Uterus (tissue), 2 donors: Measurements from ENCODE around the gene PCSK4.

Experiments used
- POLR2A ChIP-seq, 2 donors: fragments of 450-650 bp; IDR thresholded peaks; one replicate each; pipeline ENCODE4 v1.6.1; 2016; ENCODE audit warnings: antibody characterized with exemption in 2 of 2, mild to moderate bottlenecking in 1 of 2, moderate library complexity in 1 of 2
- TF ChIP-seq, protein P1 (sequence below), 4 experiments: fragments of 200-600 bp in 2 of 4; fragments of 450-650 bp in 2 of 4; sonication (generic) in 2 of 4; IDR thresholded peaks; one replicate each; pipeline ENCODE4 v1.5.1; 2016 to 2019; ENCODE audit warnings: antibody characterized with exemption in 4 of 4, mild to moderate bottlenecking in 2 of 4, moderate library complexity in 1 of 4

DNA sequence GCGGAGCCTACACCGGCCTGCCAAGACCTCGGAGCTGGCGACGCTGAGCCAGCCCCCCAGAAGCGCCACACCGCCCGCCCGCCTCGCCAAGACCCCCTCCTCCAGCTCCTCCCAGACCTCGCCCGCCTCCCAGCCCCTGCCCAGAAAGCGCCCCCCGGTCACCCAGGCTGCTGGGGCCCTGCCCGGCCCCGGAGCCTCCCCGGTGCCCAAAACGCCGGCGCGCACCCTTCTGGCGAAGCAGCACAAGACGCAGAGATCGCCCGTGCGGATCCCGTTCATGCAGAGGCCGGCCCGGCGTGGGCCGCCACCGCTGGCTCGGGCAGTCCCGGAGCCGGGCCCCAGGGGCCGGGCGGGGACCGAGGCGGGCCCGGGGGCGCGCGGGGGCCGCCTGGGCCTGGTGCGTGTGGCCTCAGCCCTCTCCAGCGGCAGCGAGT, 21.3 kb downstream of the PCSK4 start:
- TF ChIP-seq, protein P1, sequence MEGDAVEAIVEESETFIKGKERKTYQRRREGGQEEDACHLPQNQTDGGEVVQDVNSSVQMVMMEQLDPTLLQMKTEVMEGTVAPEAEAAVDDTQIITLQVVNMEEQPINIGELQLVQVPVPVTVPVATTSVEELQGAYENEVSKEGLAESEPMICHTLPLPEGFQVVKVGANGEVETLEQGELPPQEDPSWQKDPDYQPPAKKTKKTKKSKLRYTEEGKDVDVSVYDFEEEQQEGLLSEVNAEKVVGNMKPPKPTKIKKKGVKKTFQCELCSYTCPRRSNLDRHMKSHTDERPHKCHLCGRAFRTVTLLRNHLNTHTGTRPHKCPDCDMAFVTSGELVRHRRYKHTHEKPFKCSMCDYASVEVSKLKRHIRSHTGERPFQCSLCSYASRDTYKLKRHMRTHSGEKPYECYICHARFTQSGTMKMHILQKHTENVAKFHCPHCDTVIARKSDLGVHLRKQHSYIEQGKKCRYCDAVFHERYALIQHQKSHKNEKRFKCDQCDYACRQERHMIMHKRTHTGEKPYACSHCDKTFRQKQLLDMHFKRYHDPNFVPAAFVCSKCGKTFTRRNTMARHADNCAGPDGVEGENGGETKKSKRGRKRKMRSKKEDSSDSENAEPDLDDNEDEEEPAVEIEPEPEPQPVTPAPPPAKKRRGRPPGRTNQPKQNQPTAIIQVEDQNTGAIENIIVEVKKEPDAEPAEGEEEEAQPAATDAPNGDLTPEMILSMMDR (IDR thresholded peaks at IDR 0.05) = no peak
- TF ChIP-seq POLR2A (IDR thresholded peaks at IDR 0.05) = no peak
